Activated naive CD4-positive, alpha-beta T cell treated with anti-CD3 and anti-CD28 coated beads, Interleukin-2, amount 50 U/mL, for 24 hours (primary cell): Measurements from ENCODE around the gene DBNDD2.

Experiments used
- H3K27ac Mint-ChIP-seq: one replicate; pipeline ENCODE4 v1.8.0; 2021; ENCODE audit warnings: mild to moderate bottlenecking, mixed read lengths
- H3K27me3 Mint-ChIP-seq: one replicate; pipeline ENCODE4 v1.8.0; 2021; ENCODE audit warnings: mixed read lengths
- H3K36me3 Mint-ChIP-seq: one replicate; pipeline ENCODE4 v1.8.0; 2021; ENCODE audit warnings: mixed read lengths
- H3K4me1 Mint-ChIP-seq: one replicate; pipeline ENCODE4 v1.8.0; 2021; ENCODE audit warnings: mixed read lengths
- H3K4me3 Mint-ChIP-seq: one replicate; pipeline ENCODE4 v1.8.0; 2021; ENCODE audit warnings: mild to moderate bottlenecking, mixed read lengths
- H3K9me3 Mint-ChIP-seq: one replicate; pipeline ENCODE4 v1.8.0; 2021; ENCODE audit warnings: mixed read lengths

Gene DBNDD2

GRCh38 chr20:45404438-45404837, 3.7 kb upstream of the DBNDD2 start:
- Mint-ChIP-seq H3K36me3 (peaks cover 12% of the 10 kb centered on the region), H3K27ac (peak overlapping the region; percentile 72), H3K27me3 (no peaks in the 10 kb centered on the region), H3K9me3 (peaks cover 7% of the 10 kb centered on the region), H3K4me1 (peaks cover 29% of the 10 kb centered on the region), H3K4me3 (peak overlapping the region; percentile 65)

DNA sequence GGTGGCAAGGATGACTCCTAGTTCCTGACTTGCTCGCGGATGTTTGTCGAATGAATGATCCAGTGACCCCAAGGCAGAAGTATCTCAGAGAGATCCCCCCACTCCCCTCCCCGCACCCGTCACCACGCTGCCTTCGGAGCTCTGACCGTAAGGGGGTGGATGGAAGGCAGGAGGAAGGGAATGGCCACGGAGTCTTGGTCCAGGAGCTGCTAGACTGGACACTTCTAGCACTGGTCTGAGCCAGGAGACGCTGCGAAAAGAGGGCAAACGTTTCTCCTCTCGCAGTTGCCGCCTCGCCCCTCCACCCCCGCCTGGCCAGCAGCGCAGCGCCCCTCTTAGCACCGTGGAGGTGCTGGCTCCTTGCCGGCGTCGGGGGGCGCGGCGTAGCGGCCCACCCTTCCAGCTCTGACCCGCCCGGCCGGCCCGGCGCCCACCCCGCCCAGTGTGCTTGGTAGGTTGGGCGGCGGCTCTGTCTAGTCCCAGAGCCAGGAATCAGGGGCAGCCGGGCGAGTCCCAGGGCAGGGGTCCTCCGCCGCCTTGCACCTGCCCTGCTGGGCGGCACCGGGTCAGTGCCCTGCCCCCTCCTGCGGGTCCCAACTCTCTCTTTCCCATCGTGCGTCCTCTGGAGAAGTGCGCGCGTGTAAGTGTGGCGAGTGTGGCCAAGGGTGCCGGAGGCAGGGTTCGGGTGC, 2.4 kb upstream of the DBNDD2 start:
- Mint-ChIP-seq H3K27me3 (no peaks in the 10 kb centered on the region), H3K4me3 (peak overlapping the region; percentile 89), H3K36me3 (peaks cover 10% of the 10 kb centered on the region), H3K4me1 (peaks cover 29% of the 10 kb centered on the region), H3K27ac (peak overlapping the region; percentile 79), H3K9me3 (no peaks in the 10 kb centered on the region)

DNA sequence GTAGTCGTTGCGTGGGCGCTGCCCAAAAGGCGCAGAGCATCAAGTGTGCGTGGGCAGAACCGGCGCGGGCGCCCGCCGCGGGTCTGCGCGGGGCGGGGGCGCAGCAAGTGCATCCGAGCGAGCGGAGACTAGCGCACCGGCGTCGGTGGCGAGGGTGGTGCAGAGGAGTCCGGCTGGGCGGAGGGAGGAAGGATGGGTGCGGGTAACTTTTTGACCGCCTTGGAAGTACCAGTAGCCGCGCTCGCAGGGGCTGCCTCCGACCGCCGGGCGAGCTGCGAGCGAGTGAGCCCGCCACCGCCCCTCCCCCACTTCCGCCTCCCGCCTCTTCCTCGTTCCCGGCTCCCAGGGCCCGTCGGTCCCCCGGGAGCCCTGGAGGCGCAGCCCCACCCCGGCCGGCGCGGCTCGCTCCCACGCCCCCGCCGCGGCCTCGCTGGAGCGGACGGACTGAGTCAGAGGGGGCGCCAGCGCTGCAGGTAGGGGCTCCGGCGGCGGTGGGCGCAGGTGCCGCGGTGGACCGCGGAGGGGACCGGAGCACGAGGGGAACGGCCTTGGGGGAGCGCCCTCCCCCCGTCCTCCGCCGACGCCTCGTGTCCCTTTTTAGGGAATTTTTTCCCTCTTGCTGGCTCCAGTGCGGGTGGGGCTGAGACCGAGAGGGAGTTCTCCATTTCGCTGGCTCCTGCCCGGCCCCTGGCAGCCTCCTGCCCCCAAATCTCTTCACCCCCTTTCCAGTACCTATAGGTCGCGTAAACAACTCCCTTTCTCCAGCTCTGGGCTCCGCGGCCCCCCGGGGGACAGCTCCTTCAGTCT, 1.6 kb upstream of the DBNDD2 start:
- Mint-ChIP-seq H3K27me3 (no peaks in the 10 kb centered on the region), H3K4me1 (peaks cover 29% of the 10 kb centered on the region), H3K9me3 (no peaks in the 10 kb centered on the region), H3K36me3 (peaks cover 10% of the 10 kb centered on the region), H3K4me3 (peak overlapping the region; percentile 76), H3K27ac (peak overlapping the region; percentile 65)

DNA sequence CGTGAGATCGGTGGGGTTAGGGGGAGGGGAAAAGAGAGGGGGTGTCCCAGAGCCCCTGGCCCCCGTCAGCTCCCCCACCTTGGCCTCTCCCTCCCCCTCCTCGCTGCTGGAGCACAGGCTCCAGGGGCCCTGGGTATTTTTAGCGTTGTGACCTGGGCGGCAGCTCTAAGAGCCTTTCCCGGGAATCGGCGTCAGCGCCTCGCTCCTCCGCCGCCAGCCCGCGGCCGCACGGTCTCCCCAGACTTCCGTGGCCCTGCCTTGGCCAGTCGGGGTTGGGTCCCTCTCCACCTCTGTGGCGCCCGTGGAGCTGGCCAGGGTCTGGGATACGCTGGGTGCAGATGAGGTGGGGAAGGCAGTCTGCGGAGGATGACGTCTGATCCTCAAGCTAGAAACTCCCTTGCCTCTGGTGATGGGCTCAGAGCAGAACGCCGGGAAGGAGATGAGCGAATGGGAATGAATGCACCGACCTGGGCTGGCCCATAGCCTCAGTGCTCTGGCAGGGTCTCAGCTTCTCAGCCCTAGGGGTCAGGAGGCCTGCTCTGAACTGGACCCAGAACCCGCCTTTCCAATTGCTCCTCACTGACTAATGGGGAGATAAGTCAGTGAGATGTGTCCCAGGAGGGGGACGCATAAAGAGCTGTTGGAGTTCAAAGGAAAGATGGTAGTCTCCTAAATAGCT, 883 bp upstream of the DBNDD2 start:
- H3K36me3 Mint-ChIP-seq = peaks cover 8% of the 10 kb centered on the region
- H3K9me3 Mint-ChIP-seq = no peaks in the 10 kb centered on the region
- H3K4me3 Mint-ChIP-seq = peak overlapping the region; percentile 76
- peak overlapping the region; percentile 19 for H3K27ac Mint-ChIP-seq
- no peaks in the 10 kb centered on the region for H3K27me3 Mint-ChIP-seq
- peaks cover 29% of the 10 kb centered on the region for H3K4me1 Mint-ChIP-seq

DNA sequence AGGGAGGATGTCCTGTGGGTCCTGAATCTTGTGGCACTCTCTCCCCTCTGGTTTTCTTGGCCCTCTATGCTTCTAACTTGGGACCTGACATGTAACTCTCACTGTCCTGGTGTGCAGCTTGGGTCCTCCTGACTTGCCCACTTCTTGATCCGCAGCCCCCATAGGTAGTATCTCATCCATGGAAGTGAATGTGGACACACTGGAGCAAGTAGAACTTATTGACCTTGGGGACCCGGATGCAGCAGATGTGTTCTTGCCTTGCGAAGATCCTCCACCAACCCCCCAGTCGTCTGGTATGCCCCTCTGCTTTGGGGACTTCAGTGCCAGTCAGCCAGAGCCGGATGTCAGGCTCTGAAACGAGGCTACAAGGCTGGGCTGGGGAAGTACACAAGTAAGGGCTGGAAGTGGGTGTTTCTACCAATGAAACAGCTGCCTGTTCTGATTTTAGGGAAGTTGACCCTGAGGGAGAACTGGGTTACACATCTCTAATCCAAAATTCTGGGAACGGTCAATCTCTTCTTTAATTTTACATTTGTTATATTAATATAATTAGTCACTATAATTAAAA, 641 bp downstream of the DBNDD2 start:
- Mint-ChIP-seq H3K36me3 (peaks cover 7% of the 10 kb centered on the region), H3K9me3 (no peaks in the 10 kb centered on the region), H3K27me3 (no peaks in the 10 kb centered on the region), H3K4me1 (peaks cover 29% of the 10 kb centered on the region), H3K4me3 (no peak overlapping the region), H3K27ac (no peak overlapping the region)

DNA sequence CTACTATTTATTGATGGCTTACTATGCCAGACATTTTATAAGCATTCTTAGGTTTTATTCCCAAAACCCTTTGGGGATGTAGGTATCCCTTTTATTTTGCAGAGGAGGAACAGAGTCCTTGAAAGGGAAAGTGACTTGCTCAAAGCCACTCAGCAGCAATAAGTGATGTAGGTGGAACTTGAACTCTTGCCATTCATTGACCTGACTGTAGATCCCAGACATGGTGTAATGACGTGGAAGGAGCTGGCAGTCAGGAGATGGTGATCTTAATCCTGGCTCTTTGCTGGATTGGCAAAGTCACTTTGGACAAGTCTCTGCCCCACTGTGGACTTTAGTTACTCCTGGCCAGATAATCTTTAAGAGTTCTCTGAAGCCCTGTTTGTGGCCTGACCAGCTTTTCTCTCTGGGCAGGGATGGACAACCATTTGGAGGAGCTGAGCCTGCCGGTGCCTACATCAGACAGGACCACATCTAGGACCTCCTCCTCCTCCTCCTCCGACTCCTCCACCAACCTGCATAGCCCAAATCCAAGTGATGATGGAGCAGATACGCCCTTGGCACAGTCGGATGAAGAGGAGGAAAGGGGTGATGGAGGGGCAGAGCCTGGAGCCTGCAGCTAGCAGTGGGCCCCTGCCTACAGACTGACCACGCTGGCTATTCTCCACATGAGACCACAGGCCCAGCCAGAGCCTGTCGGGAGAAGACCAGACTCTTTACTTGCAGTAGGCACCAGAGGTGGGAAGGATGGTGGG, 1.6 kb downstream of the DBNDD2 start:
- Mint-ChIP-seq H3K27me3 (no peaks in the 10 kb centered on the region), H3K36me3 (peaks cover 7% of the 10 kb centered on the region), H3K4me3 (no peak overlapping the region), H3K27ac (no peak overlapping the region), H3K9me3 (no peaks in the 10 kb centered on the region), H3K4me1 (peaks cover 35% of the 10 kb centered on the region)

GRCh38 chr20:45410887-45411286, 2.8 kb downstream of the DBNDD2 start:
- Mint-ChIP-seq H3K27me3 (no peaks in the 10 kb centered on the region), H3K4me3 (no peak overlapping the region), H3K27ac (no peak overlapping the region), H3K4me1 (peaks cover 39% of the 10 kb centered on the region), H3K36me3 (peaks cover 7% of the 10 kb centered on the region), H3K9me3 (no peaks in the 10 kb centered on the region)

DNA sequence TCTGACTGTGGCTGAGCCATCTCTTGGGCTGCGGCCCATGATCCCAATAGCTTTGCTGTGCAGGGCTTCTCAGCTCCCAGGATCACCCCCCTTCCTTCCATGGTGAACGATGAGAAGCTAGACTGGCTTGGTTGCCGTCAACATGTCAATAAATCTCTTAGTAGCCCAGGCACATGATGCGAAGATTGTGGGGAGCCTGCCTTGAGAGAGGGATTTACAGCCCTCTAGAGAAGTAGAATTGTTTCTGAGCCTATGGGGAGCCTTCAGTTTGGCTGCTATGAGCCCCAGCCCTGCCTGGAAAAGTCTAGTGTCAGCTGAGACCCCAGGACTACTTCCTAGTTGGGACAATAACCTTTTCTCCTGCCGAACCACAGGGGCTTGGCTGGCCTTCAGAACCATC, 4.6 kb downstream of the DBNDD2 start:
- H3K4me3 Mint-ChIP-seq = no peak overlapping the region

GRCh38 chr20:45413479-45413878, 5.4 kb downstream of the DBNDD2 start:
- Mint-ChIP-seq H3K27ac (no peak overlapping the region), H3K4me3 (no peak overlapping the region), H3K4me1 (peaks cover 44% of the 10 kb centered on the region), H3K36me3 (peaks cover 11% of the 10 kb centered on the region), H3K27me3 (no peaks in the 10 kb centered on the region), H3K9me3 (no peaks in the 10 kb centered on the region)

More for the DNA sequence above, 4.6 kb downstream of the DBNDD2 start:
- Mint-ChIP-seq H3K9me3 (no peaks in the 10 kb centered on the region), H3K27me3 (no peaks in the 10 kb centered on the region), H3K27ac (no peak overlapping the region), H3K4me1 (peaks cover 44% of the 10 kb centered on the region), H3K36me3 (peaks cover 7% of the 10 kb centered on the region)

DNA sequence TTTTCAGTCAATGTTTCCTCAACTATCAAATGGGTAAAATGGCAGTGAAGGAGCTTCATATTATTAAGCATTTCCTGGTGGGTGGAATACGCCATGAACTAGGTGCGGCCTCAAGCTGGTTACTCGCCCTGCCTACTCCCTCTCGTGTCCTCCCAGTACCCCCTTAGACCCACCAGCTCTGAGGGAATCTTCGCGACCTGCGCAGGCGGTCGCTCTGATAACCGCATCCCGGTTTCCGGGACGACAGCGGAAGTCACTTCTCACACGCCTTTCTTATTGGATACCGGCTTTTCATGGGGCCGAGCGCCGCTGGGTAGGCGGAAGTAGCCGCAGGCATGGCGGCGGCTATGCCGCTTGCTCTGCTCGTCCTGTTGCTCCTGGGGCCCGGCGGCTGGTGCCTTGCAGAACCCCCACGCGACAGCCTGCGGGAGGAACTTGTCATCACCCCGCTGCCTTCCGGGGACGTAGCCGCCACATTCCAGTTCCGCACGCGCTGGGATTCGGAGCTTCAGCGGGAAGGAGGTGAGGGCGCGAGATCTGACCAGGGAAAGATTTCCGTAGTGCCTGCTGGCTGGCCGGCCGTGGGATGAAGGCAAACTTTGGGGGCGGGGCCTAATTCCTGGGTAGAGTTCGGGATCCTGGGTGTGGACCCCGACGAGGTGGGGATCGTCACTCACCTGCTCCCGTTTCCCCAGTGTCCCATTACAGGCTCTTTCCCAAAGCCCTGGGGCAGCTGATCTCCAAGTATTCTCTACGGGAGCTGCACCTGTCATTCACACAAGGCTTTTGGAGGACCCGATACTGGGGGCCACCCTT, 7.9 kb downstream of the DBNDD2 start, which contains the start of gene PIGT:
PIGT (plus strand) TSS at position 320 of the 816 bp plus-strand sequence; CDS start at position 336, 16 bp downstream.
- Mint-ChIP-seq H3K27ac (peak within 1 kb of the TSS; percentile 97), H3K36me3 (peaks cover 7% of the 10 kb centered on the region), H3K27me3 (no peaks in the 10 kb centered on the region), H3K4me1 (peaks cover 55% of the 10 kb centered on the region), H3K9me3 (no peaks in the 10 kb centered on the region), H3K4me3 (peak within 1 kb of the TSS; percentile 95)

- Mint-ChIP-seq H3K36me3 (peaks cover 7% of the 10 kb centered on the region), H3K4me1 (peaks cover 55% of the 10 kb centered on the region), H3K4me3 (peak overlapping the region; percentile 95), H3K27ac (peak overlapping the region; percentile 30), H3K27me3 (no peaks in the 10 kb centered on the region), H3K9me3 (no peaks in the 10 kb centered on the region)
Observed at GRCh38 chr20:45416917-45417316, 8.8 kb downstream of the DBNDD2 start.

GRCh38 chr20:45419188-45420091, 11.4 kb downstream of the DBNDD2 start:
- H3K4me3 Mint-ChIP-seq = no peak overlapping the region
- peak overlapping the region; percentile 51 for H3K27ac Mint-ChIP-seq
- no peaks in the 10 kb centered on the region for H3K27me3 Mint-ChIP-seq
- H3K36me3 Mint-ChIP-seq = peaks cover 7% of the 10 kb centered on the region
- H3K9me3 Mint-ChIP-seq = no peaks in the 10 kb centered on the region
- H3K4me1 Mint-ChIP-seq = peaks cover 50% of the 10 kb centered on the region

DNA sequence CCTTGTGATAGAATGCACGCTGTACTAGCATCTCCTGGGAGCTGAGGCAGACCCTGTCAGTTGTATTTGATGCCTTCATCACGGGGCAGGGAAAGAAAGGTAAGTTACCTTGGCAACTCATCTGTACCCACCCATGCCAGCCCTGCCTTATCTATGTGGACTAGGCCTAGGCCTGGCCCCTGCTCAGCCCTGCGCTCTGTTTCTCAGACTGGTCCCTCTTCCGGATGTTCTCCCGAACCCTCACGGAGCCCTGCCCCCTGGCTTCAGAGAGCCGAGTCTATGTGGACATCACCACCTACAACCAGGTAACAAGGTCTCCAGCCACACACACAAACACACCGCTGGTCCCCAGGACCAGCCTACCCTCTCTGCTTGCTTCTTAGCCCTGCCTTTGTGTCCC, 12.0 kb downstream of the DBNDD2 start:
- no peak overlapping the region for H3K4me3 Mint-ChIP-seq
- H3K27me3 Mint-ChIP-seq = no peaks in the 10 kb centered on the region
- H3K27ac Mint-ChIP-seq = no peak overlapping the region

More for the DNA sequence above, 12.0 kb downstream of the DBNDD2 start:
- Mint-ChIP-seq H3K36me3 (peaks cover 8% of the 10 kb centered on the region), H3K9me3 (no peaks in the 10 kb centered on the region), H3K4me1 (peaks cover 43% of the 10 kb centered on the region)
